Fibroblast of mammary gland (primary cell): ENCODE measurements around the gene ZNF490.

Experiments used
- DNase-seq: peaks from one replicate; pipeline ENCODE4 v3.0.0-alpha.2; 2010; ENCODE audit warnings: low read depth
- H3K4me3 ChIP-seq: 2 replicates; pipeline ENCODE4 v1.5.1; 2011; ENCODE audit warnings: low read depth, mild to moderate bottlenecking, low read length, moderate library complexity; ENCODE audit not compliant: control insufficient read depth
- TF ChIP-seq, protein P1 (sequence below): conservative IDR thresholded peaks from 2 replicates; pipeline ENCODE4 v1.5.1; 2011; ENCODE audit warnings: low read depth, low read length, inconsistent platforms; ENCODE audit not compliant: control insufficient read depth, insufficient read depth

The ZNF490 gene

GRCh38 chr19:12597594-12597993, 13.0 kb downstream of the ZNF490 start:
- H3K4me3 ChIP-seq, result no peak overlapping the region
- DNase-seq, result no peak
- TF ChIP-seq, protein P1, sequence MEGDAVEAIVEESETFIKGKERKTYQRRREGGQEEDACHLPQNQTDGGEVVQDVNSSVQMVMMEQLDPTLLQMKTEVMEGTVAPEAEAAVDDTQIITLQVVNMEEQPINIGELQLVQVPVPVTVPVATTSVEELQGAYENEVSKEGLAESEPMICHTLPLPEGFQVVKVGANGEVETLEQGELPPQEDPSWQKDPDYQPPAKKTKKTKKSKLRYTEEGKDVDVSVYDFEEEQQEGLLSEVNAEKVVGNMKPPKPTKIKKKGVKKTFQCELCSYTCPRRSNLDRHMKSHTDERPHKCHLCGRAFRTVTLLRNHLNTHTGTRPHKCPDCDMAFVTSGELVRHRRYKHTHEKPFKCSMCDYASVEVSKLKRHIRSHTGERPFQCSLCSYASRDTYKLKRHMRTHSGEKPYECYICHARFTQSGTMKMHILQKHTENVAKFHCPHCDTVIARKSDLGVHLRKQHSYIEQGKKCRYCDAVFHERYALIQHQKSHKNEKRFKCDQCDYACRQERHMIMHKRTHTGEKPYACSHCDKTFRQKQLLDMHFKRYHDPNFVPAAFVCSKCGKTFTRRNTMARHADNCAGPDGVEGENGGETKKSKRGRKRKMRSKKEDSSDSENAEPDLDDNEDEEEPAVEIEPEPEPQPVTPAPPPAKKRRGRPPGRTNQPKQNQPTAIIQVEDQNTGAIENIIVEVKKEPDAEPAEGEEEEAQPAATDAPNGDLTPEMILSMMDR, result no peak

DNA sequence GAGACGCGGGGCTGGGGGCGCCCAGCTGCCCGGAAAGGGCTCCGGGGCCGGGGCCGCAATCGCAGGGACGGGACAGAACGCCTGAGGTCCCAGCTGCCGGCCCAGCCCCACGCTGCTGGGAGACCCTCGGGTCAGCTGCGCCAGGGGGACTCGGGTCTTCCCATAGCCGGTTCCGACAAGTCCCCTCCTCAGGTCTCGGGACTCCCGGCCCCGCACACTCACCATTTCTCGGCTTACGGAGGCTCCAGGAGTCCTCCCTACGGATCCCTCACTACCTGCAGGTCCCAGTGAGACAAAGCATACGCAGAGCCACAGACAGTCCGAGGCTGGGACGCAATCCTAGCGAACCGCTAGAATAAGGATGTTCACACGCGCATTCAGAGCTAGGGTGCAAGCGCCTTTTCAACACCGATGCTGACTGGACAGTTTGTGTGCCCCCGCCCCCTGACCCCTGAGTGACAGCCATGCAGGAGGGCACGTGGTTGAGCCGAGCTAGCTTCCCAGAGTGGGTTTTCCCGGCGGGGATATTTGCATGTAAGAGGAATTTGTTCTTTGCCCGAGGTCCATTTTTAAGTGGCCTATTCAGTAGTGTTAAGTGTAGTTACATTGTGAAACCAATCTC, 13.6 kb downstream of the ZNF490 start:
- no peak for DNase-seq
- no peak overlapping the region for H3K4me3 ChIP-seq
- TF ChIP-seq, protein P1, result no peak

- TF ChIP-seq, protein P1, result no peak
- no peak for DNase-seq
- no peak overlapping the region for H3K4me3 ChIP-seq
These were observed 14.1 kb downstream of the ZNF490 start for GRCh38 chr19:12596485-12596884.

GRCh38 chr19:12581100-12581499, 29.5 kb downstream of the ZNF490 start:
- no peak overlapping the region for H3K4me3 ChIP-seq
- TF ChIP-seq, protein P1, result no peak
- DNase-seq, result no peak

GRCh38 chr19:12580180-12580694, 30.4 kb downstream of the ZNF490 start:
- no peak overlapping the region for H3K4me3 ChIP-seq
- DNase-seq, result peak; percentile 41
- TF ChIP-seq, protein P1, result no peak

- DNase-seq, result no peak
- no peak overlapping the region for H3K4me3 ChIP-seq
- TF ChIP-seq, protein P1, result no peak
These were observed 32.0 kb downstream of the ZNF490 start for GRCh38 chr19:12578641-12579040.
